SK-N-SH treated with all-trans-retinoic acid at 6 μM for 48 hours (cell line): ENCODE results near the gene CRYBG1.
A peak's percentile ranks its signal among the peaks of the same experiment; 100 is the strongest.

Source experiments
- ATAC-seq: fragments of 200-7000 bp; cut with Tn5 transposase; 3 replicates; pipeline ENCODE4 v1.9.1; 2020; ENCODE audit warnings: mild to moderate bottlenecking, moderate library complexity
- BACH2 ChIP-seq: fragments of 250-450 bp; sonication (Bioruptor Pico); IDR thresholded peaks from 2 replicates; pipeline ENCODE4 v1.9.0; 2021; ENCODE audit warnings: mild to moderate bottlenecking, borderline replicate concordance
- CREB5 ChIP-seq: fragments of 250-450 bp; sonication (Bioruptor Pico); IDR thresholded peaks from 2 replicates; pipeline ENCODE4 v1.5.1; 2020; ENCODE audit warnings: low read depth, mild to moderate bottlenecking, moderate library complexity
- CSDC2 ChIP-seq: fragments of 250-450 bp; sonication (Bioruptor Pico); IDR thresholded peaks from 2 replicates; pipeline ENCODE4 v1.5.0; 2020; ENCODE audit warnings: mild to moderate bottlenecking, moderate library complexity
- ESRRG ChIP-seq: fragments of 250-450 bp; sonication (Bioruptor Pico); IDR thresholded peaks from 2 replicates; pipeline ENCODE4 v1.6.1; 2021; ENCODE audit warnings: mild to moderate bottlenecking
- ISL1 ChIP-seq: fragments of 250-450 bp; sonication (Bioruptor Pico); IDR thresholded peaks from 2 replicates; pipeline ENCODE4 v2.1.2; 2022; ENCODE audit warnings: mild to moderate bottlenecking, moderate library complexity
- OSR1 ChIP-seq: fragments of 250-450 bp; sonication (Bioruptor Pico); IDR thresholded peaks from 2 replicates; pipeline ENCODE4 v1.8.0; 2022; ENCODE audit warnings: moderate library complexity, mild to moderate bottlenecking, inconsistent platforms
- RARB ChIP-seq: fragments of 250-450 bp; sonication (Bioruptor Pico); IDR thresholded peaks from 2 replicates; pipeline ENCODE4 v1.8.0; 2021; ENCODE audit warnings: mild to moderate bottlenecking, moderate library complexity
- SNAI2 ChIP-seq: fragments of 250-450 bp; sonication (Bioruptor Pico); IDR thresholded peaks from 2 replicates; pipeline ENCODE4 v1.5.0; 2020; ENCODE audit warnings: mild to moderate bottlenecking, moderate library complexity
- TCF4 ChIP-seq: fragments of 250-450 bp; sonication (Bioruptor Pico); IDR thresholded peaks from 2 replicates; pipeline ENCODE4 v1.8.0; 2021; ENCODE audit warnings: mild to moderate bottlenecking, moderate library complexity, borderline replicate concordance
- TOX ChIP-seq: fragments of 250-450 bp; sonication (Bioruptor Pico); IDR thresholded peaks from 2 replicates; pipeline ENCODE4 v1.8.0; 2021; ENCODE audit warnings: mild to moderate bottlenecking, moderate library complexity, borderline replicate concordance
- TSHZ2 ChIP-seq: fragments of 250-450 bp; sonication (Bioruptor Pico); IDR thresholded peaks from 2 replicates; pipeline ENCODE4 v1.5.0; 2020; ENCODE audit warnings: mild to moderate bottlenecking, moderate library complexity
- ZFP3 ChIP-seq: fragments of 250-450 bp; sonication (Bioruptor Pico); IDR thresholded peaks from 2 replicates; pipeline ENCODE4 v1.5.0; 2020; ENCODE audit warnings: mild to moderate bottlenecking, moderate library complexity
- ZNF70 ChIP-seq: fragments of 450-650 bp; formaldehyde crosslinking; IDR thresholded peaks from 2 replicates; pipeline ENCODE4 v1.5.0; 2020; ENCODE audit warnings: mild to moderate bottlenecking, moderate library complexity
- ZNF8 ChIP-seq: fragments of 450-650 bp; formaldehyde crosslinking; IDR thresholded peaks from 2 replicates; pipeline ENCODE4 v1.5.0; 2020; ENCODE audit warnings: mild to moderate bottlenecking, moderate library complexity
- TF ChIP-seq, protein P1 (sequence below): fragments of 250-450 bp; sonication (Bioruptor Pico); IDR thresholded peaks from 2 replicates; pipeline ENCODE4 v1.8.0; 2021; ENCODE audit warnings: low read depth, mild to moderate bottlenecking, moderate library complexity, borderline replicate concordance

The CRYBG1 gene

DNA sequence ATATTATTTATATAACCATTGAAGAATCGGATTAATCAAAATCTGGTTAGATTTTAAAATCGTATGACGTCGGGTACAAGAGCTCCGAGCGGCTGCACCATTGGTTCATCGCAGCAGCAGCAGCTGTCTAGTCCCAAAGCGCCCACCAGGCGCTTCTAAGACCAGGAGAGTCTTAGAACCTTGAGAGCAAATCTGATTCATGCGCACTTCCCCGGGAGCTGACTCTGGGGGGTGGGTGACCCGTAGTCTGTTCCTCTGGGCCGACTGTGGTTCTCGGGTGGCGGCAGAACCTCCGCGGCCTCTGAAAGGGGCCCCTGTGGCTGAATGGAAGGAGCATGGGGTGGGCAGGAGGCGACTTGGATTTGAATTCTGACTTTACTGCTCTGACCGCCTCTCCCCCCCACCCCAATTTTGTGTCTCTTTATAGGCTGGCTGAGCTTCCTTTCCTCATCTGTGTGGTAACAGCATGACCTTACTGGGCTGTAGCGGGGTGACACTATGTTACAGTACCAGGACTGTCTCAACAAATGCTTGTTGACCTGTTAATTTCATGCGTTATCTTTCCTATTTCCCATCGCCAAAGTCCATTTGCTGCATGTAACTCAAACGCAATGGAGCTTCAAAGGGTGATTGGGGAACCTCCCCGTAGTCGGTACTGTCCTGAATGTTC is 149.0 kb downstream of the CRYBG1 start:
- TF ChIP-seq ISL1 (CRISPR knock-in tag) (no peak), SNAI2 (no peak), ZNF8 (CRISPR knock-in tag) (no peak), CREB5 (CRISPR knock-in tag) (no peak), TOX (CRISPR knock-in tag) (no peak), OSR1 (no peak), TSHZ2 (CRISPR knock-in tag) (no peak), ZFP3 (CRISPR knock-in tag) (no peak)
- ATAC-seq: no peak

DNA sequence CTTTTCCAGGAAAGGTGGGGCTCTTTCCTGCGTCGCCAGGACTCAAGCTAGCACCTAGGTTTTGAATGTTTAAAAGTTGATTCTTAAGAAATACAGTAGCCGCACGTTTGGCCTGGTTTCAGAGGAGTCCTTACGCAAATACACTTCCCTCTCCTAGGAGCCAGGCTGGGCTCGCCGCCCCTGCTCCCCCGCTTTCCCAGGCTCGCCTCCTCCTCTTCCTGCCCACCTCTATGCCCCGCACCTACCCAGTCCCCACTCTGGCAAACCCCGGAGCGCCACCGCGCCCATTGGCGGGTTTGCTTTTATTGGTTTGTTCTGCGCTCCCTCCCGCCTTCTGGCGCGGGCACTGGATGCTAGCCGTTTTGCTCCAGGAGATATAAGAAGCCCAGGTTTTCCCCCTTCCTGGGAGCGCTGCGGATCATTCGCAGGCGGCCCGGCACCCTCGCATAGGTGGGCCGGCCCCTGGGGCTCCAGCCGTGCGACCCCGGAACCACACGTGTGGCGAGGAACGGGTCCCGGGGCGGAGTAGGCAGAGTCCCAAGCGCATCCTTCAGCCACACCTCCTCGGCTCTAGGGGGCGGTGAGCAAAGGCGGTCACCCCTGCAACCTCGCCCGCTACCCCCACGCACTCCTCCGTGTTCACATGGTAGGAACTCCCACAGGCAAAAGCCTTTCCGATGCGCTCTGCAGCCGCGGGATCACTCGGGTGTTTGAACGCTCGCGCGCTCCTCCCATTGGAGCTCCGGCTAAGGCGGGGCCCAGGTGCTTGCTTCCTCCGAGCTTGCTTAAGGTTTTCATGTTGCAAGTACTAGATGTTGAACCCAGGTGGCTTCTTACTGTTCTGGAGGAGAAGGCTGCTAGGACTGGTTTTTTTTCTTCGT is 149.8 kb downstream of the CRYBG1 start:
- ATAC-seq: peak; percentile 62
- TF ChIP-seq, protein P1, sequence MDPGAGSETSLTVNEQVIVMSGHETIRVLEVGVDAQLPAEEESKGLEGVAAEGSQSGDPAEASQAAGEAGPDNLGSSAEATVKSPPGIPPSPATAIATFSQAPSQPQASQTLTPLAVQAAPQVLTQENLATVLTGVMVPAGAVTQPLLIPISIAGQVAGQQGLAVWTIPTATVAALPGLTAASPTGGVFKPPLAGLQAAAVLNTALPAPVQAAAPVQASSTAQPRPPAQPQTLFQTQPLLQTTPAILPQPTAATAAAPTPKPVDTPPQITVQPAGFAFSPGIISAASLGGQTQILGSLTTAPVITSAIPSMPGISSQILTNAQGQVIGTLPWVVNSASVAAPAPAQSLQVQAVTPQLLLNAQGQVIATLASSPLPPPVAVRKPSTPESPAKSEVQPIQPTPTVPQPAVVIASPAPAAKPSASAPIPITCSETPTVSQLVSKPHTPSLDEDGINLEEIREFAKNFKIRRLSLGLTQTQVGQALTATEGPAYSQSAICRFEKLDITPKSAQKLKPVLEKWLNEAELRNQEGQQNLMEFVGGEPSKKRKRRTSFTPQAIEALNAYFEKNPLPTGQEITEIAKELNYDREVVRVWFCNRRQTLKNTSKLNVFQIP: no peak
- no peak for TF ChIP-seq CSDC2 (CRISPR knock-in tag)
- no peak for TF ChIP-seq TSHZ2 (CRISPR knock-in tag)
- TF ChIP-seq ZNF70 (CRISPR knock-in tag): no peak
- TF ChIP-seq TCF4 (CRISPR knock-in tag): no peak

DNA sequence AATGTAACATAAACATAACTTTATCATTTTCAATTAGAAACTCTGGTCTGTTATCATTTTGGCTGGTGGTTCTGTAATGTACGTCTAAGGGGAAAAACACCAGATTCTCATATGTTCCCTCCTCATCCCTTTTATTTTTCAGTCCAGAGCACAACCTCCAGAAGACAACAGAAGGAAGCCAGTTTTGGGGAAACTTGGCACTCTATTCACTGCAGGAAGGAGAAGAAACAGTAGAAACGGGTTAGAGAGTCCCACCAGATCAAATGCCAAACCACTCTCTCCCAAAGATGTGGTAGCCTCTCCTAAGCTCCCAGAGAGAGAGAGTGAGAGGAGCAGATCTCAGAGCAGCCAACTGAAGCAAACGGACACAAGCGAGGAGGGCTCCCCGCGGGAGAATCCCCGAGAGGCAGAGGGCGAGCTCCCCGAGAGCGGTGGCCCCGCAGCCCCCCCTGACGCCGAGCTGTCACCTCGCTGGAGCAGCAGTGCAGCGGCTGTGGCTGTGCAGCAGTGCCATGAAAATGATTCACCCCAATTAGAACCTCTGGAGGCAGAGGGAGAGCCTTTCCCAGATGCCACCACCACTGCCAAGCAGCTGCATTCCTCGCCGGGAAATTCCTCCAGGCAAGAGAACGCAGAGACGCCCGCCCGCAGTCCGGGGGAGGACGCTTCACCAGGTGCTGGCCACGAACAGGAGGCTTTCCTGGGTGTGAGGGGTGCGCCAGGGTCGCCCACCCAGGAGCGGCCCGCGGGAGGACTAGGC is 151.0 kb downstream of the CRYBG1 start:
- peak; percentile 54 for ATAC-seq

More for the DNA sequence above, 151.0 kb downstream of the CRYBG1 start:
- TF ChIP-seq OSR1: no peak
- TF ChIP-seq CREB5 (CRISPR knock-in tag): no peak
- TF ChIP-seq, protein P1: no peak
- TF ChIP-seq TCF4 (CRISPR knock-in tag): no peak
- no peak for TF ChIP-seq ESRRG
- TF ChIP-seq SNAI2: no peak
- TF ChIP-seq BACH2 (CRISPR knock-in tag): no peak
- TF ChIP-seq ZFP3 (CRISPR knock-in tag): no peak
- TF ChIP-seq TOX (CRISPR knock-in tag): no peak
- TF ChIP-seq RARB: no peak
